Measurements from ENCODE around the gene TAPBPL. TPM values are rescaled to one million over a fixed set of nuclear protein-coding genes. Genes with fewer than 3 reads are reported as not detected.
A peak's percentile ranks its signal among the peaks of the same experiment; 100 is the strongest.
"Not testable (repeated sequence)": the region's sequence is repeated elsewhere in the genome, so short reads cannot be mapped to it uniquely, and the experiment has no call there.

Gene TAPBPL
- total and polyA plus RNA-seq, 10 donors, result 15.0 to 50.1 (median 39.0) TPM

GRCh38 chr12:6494258-6494743 is 42.5 kb downstream of the TAPBPL start:
- H3K27ac ChIP-seq, result peak overlapping the region; percentile 97 to 99 (median 98)
- H3K4me3 ChIP-seq, result peak overlapping the region; percentile 60 to 81 (median 78)
- no peak for DNase-seq
- 0 to 1% (median 1%) methylated on average over 14 of the region's 14 CpGs for WGBS, 5 donors
- no peaks in the 10 kb centered on the region for H3K9me3 ChIP-seq
- H3K27me3 ChIP-seq (replicated peaks in 1 of 7), result no peaks in the 10 kb centered on the region
- H3K36me3 ChIP-seq, result peaks cover 0 to 60% (median 25%) of the 10 kb centered on the region in 6 donors
- TF ChIP-seq POLR2AphosphoS5 (IDR thresholded peaks at IDR 0.05) (no peak), CTCF (IDR thresholded peaks at IDR 0.05 in 8 of 11, conservative IDR thresholded peaks at IDR 0.05 in 3 of 11) (peak in 1 of 11 experiments; percentile 6)
- intact Hi-C loops (cut with DNase I; ENCODE audit: low total_unique reads), result no loop called here
- H3K4me1 ChIP-seq, result peaks cover 21 to 54% (median 31%) of the 10 kb centered on the region in 6 donors

- H3K27ac ChIP-seq, result peak overlapping the region in 7 of 8 donors; percentile 97 to 99 (median 98)
- H3K9me3 ChIP-seq, result no peaks in the 10 kb centered on the region
- no peak for DNase-seq
- no peak for TF ChIP-seq POLR2AphosphoS5 (IDR thresholded peaks at IDR 0.05)
- no peak for TF ChIP-seq CTCF (IDR thresholded peaks at IDR 0.05 in 8 of 11, conservative IDR thresholded peaks at IDR 0.05 in 3 of 11)
- no peak for TF ChIP-seq POLR2A (IDR thresholded peaks at IDR 0.05)
- intact Hi-C loops (cut with DNase I; ENCODE audit: low total_unique reads), result no loop called here
- peak overlapping the region in 7 of 8 donors; percentile 60 to 81 (median 78) for H3K4me3 ChIP-seq
- no peaks in the 10 kb centered on the region for H3K27me3 ChIP-seq (replicated peaks in 1 of 7)
- 61 to 81% (median 64%) methylated on average over 1 of the region's 1 CpG for WGBS, 5 donors
- peaks cover 0 to 67% (median 30%) of the 10 kb centered on the region in 6 donors for H3K36me3 ChIP-seq
- H3K4me1 ChIP-seq, result peaks cover 21 to 54% (median 31%) of the 10 kb centered on the region in 6 donors
Observed at GRCh38 chr12:6494968-6495367, 43.1 kb downstream of the TAPBPL start.

GRCh38 chr12:6497291-6497690 is 45.4 kb downstream of the TAPBPL start:
- Histone ChIP-seq H3K4me1 (peaks cover 19 to 44% (median 25%) of the 10 kb centered on the region in 6 donors), H3K36me3 (peaks cover 0 to 65% (median 26%) of the 10 kb centered on the region in 6 donors)
- 73 to 89% (median 81%) methylated on average over 3 of the region's 3 CpGs for WGBS, 5 donors
- H3K27me3 ChIP-seq (replicated peaks in 1 of 7); intact Hi-C loops (cut with DNase I; ENCODE audit: low total_unique reads); DNase-seq; H3K4me3 ChIP-seq; H3K27ac ChIP-seq; H3K9me3 ChIP-seq: not testable (repeated sequence)

- no peak overlapping the region for H3K4me3 ChIP-seq
- TF ChIP-seq POLR2A (IDR thresholded peaks at IDR 0.05), result no peak
- TF ChIP-seq CTCF (IDR thresholded peaks at IDR 0.05 in 8 of 11, conservative IDR thresholded peaks at IDR 0.05 in 3 of 11), result no peak
- TF ChIP-seq POLR2AphosphoS5 (IDR thresholded peaks at IDR 0.05), result no peak
- H3K4me1 ChIP-seq, result peaks cover 2 to 21% (median 5%) of the 10 kb centered on the region in 6 donors
- 93 to 100% (median 94%) methylated on average over 2 of the region's 2 CpGs for WGBS, 5 donors
- no peak for DNase-seq
- H3K36me3 ChIP-seq, result peaks cover 0 to 94% (median 34%) of the 10 kb centered on the region in 6 donors
- H3K27ac ChIP-seq, result no peak overlapping the region
- no peaks in the 10 kb centered on the region for H3K27me3 ChIP-seq (replicated peaks in 1 of 7)
- no peaks in the 10 kb centered on the region for H3K9me3 ChIP-seq
- intact Hi-C loops (cut with DNase I; ENCODE audit: low total_unique reads), result no loop called here
Observed at GRCh38 chr12:6500466-6500865, 48.6 kb downstream of the TAPBPL start.
